NB4 (cell line): ENCODE data around the gene BTN1A1.

Experiments
- DNase-seq: peaks from one replicate; pipeline ENCODE4 v3.0.0; 2010; ENCODE audit warnings: low read depth
- H3K4me3 ChIP-seq: one replicate; pipeline ENCODE4 v1.5.1; 2011; ENCODE audit warnings: mild to moderate bottlenecking, low read depth, low read length, moderate library complexity
- CTCF ChIP-seq: IDR thresholded peaks from one replicate; pipeline ENCODE4 v1.5.1; 2012; ENCODE audit warnings: low read depth, low read length
- MAX ChIP-seq: IDR thresholded peaks from 2 replicates; pipeline ENCODE4 v1.6.1; 2011; ENCODE audit warnings: low read depth, low read length
- MYC ChIP-seq: IDR thresholded peaks from 2 replicates; pipeline ENCODE4 v1.6.1; 2011; ENCODE audit warnings: low read depth, low read length
- POLR2A ChIP-seq: IDR thresholded peaks from 2 replicates; pipeline ENCODE4 v1.6.1; 2011; ENCODE audit warnings: mild to moderate bottlenecking; ENCODE audit not compliant: insufficient read length; ENCODE audit errors: extremely low read depth

BTN1A1 gene

GRCh38 chr6:26526928-26527327 lies 26.8 kb downstream of the BTN1A1 start:
- H3K4me3 ChIP-seq, result no peak overlapping the region
- no peak for TF ChIP-seq MAX
- TF ChIP-seq POLR2A, result no peak
- TF ChIP-seq MYC, result no peak
- TF ChIP-seq CTCF, result no peak
- DNase-seq, result no peak

DNA sequence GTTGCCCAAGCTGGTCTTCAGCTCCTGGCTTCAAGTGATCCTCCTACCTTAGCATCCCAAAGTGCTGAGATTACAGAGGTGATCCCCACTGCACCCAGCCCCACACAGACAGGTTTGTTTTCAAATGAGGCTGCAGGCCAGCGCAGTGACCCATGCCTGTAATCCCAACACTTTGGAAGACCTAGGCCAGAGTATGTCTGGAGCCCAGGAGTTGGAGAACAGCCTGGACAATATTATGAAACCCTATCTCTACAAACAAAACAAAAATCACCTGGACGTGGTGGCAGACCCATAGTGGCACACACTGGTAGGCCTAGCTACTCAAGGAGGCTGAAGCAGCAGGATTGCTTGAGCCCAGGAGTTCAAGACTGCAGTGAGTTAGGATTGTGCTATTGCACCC lies 30.1 kb downstream of the BTN1A1 start:
- no peak for DNase-seq
- TF ChIP-seq CTCF (no peak), POLR2A (no peak), MYC (no peak), MAX (no peak)
- H3K4me3 ChIP-seq, result no peak overlapping the region

DNA sequence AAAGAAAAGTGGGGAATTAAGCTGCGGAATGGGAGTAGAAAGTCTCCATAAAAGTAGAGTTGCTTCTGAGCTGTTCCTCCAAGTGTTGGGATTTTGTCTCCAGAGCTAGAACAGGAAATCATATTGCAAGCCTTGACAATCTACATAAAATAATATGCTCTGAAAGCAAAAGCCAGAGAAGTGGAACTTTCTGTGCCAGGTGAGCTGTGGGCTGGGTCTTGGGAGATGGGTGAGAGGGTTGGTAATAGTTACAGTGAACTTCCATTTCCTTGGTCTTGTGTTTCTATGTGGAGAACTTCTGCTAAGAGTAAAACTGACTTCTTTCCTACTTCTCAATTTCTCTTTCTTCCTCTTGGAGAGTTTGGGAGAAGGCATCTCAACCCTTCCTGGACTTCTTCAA lies 31.8 kb downstream of the BTN1A1 start:
- TF ChIP-seq CTCF (no peak), MAX (no peak), MYC (no peak)
- no peak overlapping the region for H3K4me3 ChIP-seq
- DNase-seq, result no peak

GRCh38 chr6:26532699-26533531 lies 32.8 kb downstream of the BTN1A1 start:
- peak; percentile 90 for DNase-seq
- peak; percentile 59; the same call in 1 of the 2 replicates for TF ChIP-seq MAX
- TF ChIP-seq POLR2A, result no peak
- TF ChIP-seq CTCF, result no peak
- TF ChIP-seq MYC, result peak; percentile 48; the same call in 1 of the 2 replicates
- peak overlapping the region; percentile 85 for H3K4me3 ChIP-seq

DNA sequence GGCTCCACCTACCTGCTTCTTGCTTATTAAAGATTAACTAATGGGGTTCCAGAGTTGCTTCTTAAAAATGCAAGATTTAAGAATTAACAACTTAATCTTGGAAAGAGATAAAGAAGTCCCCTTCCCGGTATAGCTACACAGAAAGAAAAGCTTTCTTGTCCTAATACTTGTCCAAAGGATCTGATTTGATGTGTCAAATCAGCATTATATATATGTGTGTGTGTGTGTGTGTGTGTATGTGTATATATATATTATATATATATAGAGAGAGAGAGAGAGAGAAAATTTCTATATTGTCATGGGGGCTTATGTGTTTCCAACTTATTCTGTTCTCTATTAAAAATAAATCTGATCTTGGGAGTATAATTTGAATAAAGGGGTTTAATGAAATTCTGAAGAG lies 33.4 kb downstream of the BTN1A1 start:
- peak overlapping the region; percentile 85 for H3K4me3 ChIP-seq
- TF ChIP-seq POLR2A, result no peak
- DNase-seq, result no peak

- no peak for DNase-seq
- TF ChIP-seq MAX (no peak), POLR2A (no peak), CTCF (no peak), MYC (no peak)
- H3K4me3 ChIP-seq, result no peak overlapping the region
These were observed 34.8 kb downstream of the BTN1A1 start for GRCh38 chr6:26534681-26535465.
